Endometrial microvascular endothelial cells (primary cell): ENCODE results near the gene LIMD2. TPM values are rescaled to one million over a fixed set of nuclear protein-coding genes. Genes with fewer than 3 reads are reported as not detected.
"Not testable (repeated sequence)": the region's sequence is repeated elsewhere in the genome, so short reads cannot be mapped to it uniquely, and the experiment has no call there.

Source experiments
- in situ Hi-C: cut with HindIII; loops from 2 replicates; pipeline ENCODE4 v1.10.0; 2017; ENCODE audit warnings: low sequenced_read_pairs, low pct_unique_long_range_greater_than_20kb; ENCODE audit errors: inconsistent ontology term
- total RNA-seq: library from RNA; depleted of rRNA; stranded (reverse); fragments of >200 nt; gene quantifications from one replicate; pipeline ENCODE4 v1.2.3, GENCODE V29; 2015; ENCODE audit errors: inconsistent ontology term

LIMD2 gene
- 14.8 TPM for total RNA-seq

DNA sequence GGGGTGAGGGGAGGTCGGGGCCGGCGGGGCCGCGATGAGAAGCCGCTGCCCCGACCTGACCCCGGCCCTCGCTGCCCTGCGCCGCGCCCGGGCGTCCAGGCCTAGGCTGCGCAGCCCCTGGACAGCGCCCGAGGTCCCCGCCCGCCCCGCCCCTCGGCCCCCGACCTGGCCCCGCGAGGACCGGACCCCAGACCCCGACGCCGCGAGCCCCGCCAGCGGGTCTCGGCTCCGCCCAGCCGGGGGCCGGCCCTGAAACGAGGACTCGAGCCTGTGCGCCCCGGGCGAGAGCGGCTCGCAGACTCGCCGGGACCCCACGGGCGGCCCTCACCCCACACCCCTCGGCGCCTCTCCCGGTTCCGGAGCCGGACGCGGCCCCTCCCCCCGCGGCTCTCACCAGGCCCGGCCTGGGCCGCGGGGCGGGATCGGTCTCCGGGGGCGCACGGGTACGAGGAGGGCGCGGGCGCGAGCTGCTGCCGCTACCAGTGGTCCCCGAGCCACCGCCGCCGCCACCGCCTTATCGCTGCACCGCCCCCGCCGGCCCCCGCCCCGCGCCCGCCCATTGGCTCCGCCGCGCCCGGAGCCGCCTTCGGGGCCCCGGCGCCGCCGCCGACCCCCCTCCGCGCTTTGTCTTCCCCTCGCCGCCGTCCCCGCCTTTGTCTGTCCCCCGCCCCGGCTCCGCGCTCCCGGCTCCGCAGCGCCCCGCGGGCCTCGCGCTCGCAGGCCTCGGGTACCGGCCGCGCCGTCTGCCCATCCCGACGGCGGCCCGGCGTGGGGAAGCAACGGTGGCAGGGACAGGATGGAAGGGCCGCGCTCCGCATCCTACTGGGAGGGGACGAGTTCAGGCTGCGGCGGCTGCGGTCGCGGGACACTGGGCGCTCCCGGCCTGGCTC is at the start of gene LIMD2:
TSS of gene LIMD2 (minus strand) at position 488 of the 890 bp plus-strand sequence. CDS start 827 bp downstream, outside the sequence.
- in situ Hi-C loops: no loop called here

DNA sequence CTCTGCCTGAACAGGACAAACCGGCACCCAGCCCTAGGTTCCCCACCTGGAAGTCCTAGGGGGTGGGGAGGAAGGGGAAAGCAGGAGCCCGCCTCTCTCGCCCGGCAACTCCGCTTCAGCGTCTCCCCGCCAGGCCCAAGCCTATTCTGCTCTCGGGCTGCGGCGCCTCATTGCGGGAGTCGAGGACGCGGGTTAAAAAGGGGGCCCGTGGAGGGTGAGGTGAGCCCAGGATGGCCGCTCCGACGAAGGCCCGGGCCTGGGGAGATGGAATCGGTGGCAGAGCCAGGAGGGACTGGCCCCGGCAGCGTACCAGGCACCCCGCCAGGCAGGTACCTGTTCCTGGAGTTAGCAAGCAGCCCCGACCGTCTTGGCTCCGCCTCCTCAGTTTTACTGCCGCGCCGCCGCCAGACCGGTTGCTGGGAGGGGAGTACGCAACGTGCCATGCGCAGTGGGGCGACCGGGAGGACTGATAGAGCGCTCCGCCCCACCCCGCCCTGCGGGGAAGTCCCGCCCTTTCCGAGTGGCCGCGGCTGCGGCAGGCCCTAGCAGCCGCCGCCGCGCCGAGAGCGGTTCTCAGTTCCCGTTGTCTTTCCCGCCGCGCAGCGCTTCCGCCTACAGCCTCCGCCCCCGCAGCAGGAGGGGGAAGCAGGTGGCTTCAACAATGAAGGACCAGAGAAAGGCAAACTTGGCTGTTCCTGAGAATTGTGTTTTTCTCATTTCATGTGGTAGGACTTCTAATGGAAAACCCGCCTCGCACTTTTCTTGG is 41.7 kb upstream of the LIMD2 start, which contains the start of gene STRADA:
TSS of gene STRADA (minus strand) at position 392 of the 766 bp plus-strand sequence. CDS start 13,430 bp downstream, outside the sequence.
- in situ Hi-C loops: no loop called here

DNA sequence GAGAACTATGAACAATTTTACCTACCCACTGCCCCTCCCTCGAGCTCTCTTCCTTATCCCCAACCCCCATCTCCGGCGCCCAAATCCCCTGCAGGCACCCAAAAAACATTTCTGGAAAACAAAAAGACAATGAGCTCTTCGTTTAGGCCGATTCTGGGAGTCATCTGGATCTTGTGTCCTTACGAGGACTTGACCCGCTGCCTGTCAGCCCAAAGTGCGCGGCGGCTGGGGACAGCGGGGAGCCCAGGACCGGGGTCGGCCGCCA is 41.1 kb upstream of the LIMD2 start:
- in situ Hi-C loops: no loop called here

DNA sequence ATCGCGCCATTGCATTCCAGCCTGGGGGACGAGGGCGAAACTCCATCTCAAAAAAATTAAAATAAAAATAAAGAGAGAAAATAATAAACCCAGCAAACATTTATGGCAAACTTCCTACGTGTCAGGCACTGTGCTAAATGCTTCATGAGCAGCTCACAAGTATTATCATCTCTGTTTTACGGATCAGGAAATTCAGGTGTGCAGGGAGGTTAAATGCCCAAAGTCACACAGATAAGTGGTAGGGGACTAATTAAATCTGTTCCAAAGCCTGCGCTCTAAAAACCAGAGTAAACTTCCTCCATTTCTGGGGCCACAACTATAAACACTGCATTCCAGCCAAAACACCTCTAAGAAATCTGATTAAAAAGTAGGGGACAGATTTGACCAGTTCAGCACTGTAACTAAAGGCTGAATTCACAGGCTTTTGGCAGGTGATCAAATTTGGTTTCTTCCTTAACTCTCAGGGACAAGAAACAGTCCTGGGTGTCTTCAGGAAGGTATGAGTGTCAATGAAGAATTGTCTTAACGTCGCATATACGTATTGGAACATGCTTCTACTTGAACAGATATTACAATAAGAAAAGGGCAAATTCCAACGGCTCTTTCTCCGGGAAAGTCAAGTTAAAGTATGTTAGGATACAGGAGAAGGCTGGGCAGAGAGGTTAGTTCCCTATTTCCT is 40.7 kb upstream of the LIMD2 start:
- in situ Hi-C loops: no loop called here

DNA sequence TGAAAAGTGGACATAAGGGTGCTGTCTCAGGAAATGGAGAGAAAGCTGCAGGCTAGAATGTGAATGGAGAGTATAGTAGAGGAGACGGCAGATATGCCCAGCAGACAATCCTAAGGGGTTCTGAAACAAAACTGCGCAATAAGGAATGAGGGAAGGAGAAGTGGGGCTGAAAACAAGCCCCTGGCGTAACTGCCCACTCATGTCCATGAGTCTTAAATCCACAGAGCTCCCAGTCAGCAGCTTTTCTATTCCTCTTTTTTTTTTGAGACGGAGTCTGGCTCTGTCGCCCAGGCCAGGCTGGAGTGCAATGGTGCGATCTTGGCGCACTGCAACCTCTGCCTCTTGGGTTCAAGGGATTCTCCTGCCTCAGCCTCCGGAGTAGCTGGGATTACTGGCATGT is 35.8 kb upstream of the LIMD2 start:
- in situ Hi-C loops: no loop called here

DNA sequence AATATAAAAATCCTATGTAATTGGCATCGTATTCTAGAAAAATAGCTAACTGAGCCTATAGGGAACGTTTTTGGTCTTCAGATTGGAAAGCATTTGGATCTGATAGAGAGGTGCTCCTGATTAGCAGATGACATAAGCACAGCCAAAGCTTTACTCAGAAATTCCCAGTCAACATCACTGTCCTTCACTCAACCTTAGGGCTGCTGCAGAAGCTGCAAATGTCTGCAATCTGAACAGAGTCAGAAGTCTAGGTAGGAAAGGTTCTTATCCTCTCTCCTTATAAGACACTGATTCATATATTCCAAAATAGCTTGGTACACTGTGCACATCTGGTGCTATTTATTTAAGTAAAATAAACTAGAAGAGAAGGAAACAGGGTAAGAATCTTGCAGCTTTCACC is 22.5 kb upstream of the LIMD2 start:
- in situ Hi-C loops: no loop called here

DNA sequence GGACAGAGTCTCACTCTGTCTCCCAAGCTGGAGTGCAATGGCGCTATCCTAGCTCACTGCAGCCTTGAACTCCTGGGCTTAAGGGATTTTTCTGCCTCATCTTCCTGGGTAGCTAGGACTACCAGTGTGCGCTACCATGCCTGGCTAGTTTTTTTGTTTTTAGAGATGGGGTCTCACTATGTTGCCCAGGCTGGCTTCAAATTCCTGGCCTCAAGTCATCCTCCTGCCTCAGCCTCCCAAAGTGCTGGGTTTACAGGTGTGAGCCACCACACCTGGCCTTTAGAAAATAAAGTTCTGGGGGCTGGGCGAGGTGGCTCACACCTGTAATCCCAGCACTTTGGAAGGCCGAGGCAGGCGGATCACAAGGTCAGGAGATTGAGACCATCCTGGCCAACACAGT is 20.3 kb upstream of the LIMD2 start:
- in situ Hi-C loops: not testable (repeated sequence)

DNA sequence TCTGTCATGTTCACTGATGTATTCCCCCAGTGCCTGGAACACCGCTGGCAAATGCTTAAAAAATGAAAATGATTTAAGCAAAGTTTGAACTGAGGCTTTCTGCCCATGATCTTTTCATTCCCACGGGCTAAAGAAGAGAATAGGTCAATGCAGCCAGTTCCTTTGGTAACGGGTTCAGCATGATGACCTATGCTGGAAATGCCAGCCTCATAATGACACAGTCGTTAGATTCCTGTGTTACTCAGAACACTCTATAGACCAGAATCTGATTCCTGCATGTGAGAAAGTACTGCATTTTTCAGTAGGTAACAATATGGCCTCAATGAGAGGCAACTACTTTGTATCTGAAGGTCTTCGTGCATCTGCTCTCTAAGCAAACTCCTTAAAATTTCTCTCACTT is 19.1 kb upstream of the LIMD2 start:
- in situ Hi-C loops: no loop called here

DNA sequence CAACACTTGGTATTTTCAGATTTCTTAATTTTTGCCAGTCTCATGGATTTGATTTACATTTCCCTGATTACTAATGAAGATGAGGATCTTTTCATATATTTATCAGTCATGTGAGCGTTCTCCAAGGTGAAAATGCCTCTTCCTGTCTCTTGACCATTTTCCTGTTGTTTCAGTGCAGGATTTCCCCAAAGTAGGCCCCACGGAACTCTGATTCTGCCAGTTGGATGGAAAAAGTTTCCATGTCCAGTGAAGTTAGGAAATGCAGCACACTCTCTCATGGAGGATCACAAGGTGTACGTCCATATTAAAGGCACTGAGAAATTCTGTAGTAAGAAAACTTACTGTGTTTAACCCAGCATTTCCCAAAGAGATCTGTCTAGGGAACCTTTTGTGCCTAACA is 16.5 kb upstream of the LIMD2 start:
- in situ Hi-C loops: no loop called here

DNA sequence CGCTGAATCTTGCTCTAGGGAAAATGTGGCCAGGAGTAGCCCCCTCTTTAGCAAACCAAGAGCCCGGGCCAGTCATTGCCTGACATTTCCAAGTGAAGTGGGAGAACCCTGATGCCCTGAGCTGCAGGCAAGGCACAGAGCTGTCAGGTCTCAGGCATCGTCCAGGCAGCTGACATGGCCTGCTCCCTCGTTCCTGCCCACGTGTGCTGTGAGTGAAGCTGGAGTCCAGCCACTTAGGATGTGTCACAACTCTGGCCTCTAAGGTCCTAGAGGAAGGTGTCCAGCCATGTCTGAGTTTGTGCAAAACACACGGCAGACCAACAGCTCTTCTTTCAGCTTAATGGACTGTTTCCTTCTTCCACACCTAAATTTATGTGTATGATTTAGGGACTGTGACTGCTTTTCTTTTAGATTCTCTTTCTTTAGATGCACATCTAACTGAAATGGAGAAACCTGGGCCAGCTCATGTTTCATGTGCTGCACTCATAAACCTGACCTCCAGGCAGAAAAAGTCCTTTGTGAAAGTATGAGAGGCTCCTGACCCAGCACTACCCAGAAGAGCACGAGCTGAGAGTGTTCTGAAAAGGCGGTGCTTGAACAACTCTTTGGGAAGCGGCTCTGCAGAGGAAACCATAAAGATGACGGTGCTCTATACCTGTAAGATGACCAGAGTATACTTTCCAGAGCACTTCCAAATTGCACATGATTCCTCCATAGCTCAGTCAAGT is 14.8 kb upstream of the LIMD2 start:
- in situ Hi-C loops: no loop called here

DNA sequence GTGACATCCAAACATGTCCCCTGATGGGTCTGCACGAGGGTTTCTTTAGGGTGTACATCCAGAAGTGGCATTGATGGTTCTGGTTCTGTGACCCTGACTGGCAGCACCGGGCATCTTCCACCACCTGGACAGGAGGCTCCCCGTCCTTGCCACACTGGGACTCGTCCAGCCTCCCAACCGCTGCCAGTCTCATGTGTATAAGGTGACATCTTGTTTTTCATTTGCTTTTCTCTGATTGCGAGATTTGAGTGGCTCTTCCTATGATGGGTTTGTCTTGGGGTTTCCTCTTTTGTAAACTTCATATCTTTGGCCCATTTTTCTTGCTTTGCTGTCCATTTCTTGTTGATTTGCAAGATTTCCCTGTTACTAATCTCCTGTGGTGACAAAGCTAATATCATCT is 9.2 kb upstream of the LIMD2 start:
- in situ Hi-C loops: no loop called here

DNA sequence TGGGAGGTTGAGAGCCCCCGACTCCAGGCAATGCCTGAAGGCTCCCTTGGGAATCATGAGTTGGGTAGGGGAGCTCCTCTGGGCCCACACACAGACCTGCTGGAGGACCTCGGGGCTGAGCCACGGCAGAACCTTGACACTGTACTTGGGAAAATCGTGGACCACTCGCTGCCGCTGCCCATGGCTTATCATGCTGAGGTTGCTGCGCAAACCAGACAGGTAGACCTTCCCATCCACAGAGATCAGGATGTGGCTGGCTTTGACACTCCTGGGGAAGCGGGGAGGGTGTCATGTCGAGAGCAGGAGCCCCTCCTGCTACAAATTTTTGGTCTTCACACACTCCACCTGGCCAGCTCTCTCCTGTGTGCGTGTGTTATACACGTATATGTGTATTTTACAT is 7.2 kb upstream of the LIMD2 start:
- in situ Hi-C loops: no loop called here

DNA sequence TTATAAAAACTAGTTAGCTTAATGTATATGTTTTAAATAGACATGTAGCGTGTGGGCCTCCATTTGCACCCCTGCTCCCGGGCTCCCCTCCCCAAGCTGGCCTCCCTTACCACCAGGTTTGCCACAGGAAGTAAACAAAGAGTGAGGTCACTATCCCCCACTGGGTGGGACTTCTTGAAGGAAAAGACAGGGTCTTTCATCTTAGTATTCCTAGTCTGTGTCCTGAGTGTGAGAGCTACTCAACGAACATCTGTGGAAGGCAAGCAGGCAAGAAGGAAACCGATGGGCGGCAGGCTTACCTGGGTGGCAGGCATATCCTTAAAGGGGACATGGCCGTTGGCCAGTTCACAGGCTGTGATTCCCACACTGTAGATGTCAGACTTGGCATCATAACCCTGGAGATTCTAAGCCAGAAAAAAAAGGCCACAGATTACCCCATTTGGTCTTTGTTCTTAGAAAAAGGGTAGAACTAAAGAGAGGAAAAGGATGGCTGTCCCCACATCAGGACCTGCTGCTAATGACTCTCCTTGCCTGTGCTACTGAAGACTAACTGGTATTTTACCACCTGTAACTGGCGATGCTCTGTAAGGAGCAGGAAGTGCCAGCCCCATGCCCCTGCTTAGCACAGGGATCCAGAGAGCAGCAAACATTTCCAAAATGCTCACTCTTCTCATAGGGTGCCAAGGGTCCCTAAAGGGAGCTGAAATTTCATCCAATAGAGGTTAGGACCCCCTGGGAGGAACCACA is 6.6 kb upstream of the LIMD2 start:
- in situ Hi-C loops: no loop called here

DNA sequence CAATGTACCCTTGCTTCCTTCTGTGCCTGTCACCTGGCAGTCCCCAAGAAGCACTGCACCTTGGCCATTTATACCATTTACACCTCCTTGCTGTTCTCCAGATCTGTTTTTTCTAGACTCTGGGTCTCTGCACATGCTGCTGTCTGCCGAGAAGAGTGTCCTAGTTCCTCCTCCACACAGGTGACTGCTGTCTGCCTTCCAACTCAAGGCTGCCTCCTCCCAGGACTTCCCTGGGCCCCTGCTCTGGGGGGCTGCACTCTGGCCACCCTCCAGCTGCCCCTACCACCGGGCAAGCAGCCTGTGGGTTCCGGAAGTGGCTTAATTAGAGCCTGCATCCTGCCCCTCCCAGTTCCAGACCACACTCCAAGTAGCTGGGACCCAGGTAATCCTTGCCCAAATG is 5.7 kb upstream of the LIMD2 start:
- in situ Hi-C loops: no loop called here

DNA sequence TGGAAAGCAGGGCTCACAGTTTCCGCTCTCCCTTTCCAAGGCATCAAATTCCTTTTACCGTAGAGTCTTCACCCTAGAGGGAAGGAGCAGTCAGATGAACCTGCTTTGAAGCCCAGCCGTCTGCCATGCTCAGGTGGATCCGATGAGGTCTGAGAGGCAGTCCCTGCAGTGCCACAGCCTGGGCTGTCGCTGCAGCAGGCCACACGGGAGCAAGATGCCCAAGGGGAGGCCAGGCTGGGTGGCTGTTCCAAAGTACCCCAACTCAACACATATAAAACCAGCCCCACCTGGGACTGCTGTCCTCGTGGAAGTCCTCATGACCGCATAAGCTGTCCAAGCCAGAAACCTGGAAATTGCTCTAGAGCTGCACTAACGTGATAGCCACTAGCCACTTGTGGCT is 4.9 kb upstream of the LIMD2 start:
- in situ Hi-C loops: no loop called here

DNA sequence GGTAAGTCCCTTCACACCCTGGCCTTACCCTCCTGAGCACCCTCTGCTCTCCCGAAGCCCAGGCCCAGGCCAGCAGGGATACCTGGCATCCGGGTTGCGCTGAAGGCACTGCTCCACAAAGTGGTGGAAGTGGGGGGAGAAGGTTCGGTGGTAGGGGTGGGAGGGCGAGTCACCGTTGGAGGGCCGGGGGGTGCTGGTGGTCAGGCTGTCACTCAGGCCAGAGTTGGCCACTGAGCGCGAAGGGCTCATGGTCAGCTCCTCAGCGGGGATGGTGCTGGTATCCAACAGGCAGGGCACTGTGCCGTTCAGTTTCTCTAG is 4.3 kb upstream of the LIMD2 start:
- in situ Hi-C loops: no loop called here

DNA sequence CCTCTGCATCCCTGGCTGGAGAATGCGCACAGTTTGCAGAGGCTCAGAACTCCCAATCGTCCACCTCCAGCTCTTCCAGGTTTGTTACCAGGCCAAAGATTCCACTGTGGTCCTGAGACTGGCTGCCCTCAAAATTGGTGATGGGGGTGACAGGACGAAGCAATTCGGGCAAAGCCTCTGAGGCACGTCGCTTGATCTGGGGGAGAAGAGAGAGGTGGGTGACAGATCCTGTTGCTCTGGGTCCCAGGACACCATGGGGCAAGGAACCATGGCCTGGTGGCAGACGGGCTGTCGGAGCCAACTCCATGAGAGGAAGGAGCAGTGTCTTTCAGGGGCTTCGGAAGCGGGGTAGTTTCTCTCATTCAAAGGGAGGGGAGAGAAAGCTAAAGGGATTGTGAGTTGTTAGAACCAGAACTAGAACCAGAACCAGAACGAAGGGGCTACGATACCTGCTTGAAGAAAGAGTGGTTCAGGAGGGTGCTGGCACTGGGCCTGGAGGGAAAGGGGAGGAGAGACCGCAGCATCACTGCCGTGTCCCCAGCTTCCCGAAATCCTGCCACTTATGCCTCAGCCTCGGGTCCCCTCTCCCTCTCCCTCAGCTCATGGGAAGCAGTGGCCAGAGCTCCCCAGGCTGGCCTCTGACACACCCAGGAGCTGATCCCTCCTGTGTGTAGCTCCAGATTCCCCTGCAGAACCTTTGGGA is 3.8 kb upstream of the LIMD2 start:
- in situ Hi-C loops: no loop called here

DNA sequence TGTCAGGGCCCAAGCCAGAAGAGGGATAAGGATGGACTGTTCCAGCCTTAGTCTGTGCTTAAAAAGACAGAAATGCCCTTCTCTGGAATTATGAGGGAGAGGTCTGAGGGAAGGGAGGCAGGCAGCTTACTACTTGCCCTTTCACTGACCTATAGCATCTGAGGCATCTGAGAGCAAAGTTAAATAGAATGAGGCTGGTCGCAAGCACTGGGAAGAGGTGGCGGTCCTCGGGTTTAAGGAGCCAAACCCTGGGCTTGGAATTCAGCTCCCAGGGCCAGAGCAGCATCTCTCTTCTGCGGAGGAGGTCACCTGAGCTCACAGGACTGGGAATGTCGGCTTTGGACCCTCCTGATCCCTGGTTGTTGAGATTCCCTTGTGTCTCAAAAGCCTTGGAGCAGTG is 3.1 kb upstream of the LIMD2 start:
- in situ Hi-C loops: no loop called here
